Suprapubic skin (tissue), 4 donors: ENCODE measurements around the gene GAS6.

ENCODE experiments used
- EP300 ChIP-seq: sonication (generic); formaldehyde crosslinking; IDR thresholded peaks from one replicate; pipeline ENCODE4 v1.6.1; 2017; ENCODE audit warnings: antibody characterized with exemption
- POLR2A ChIP-seq, 2 donors: fragments of 450-650 bp; IDR thresholded peaks; one replicate each; pipeline ENCODE4 v1.6.1; 2017; ENCODE audit warnings: antibody characterized with exemption in 2 of 2, mild to moderate bottlenecking in 2 of 2, moderate library complexity in 2 of 2
- POLR2AphosphoS5 ChIP-seq, 3 donors: sonication (generic); formaldehyde crosslinking; IDR thresholded peaks; one replicate each; pipeline ENCODE4 v1.6.1; 2017; ENCODE audit warnings: antibody characterized with exemption in 3 of 3
- TF ChIP-seq, protein P1 (sequence below), 2 donors: fragments of 200-600 bp in 1 of 2; fragments of 450-650 bp in 1 of 2; sonication (generic) in 1 of 2; IDR thresholded peaks; one replicate each; pipeline ENCODE4 v1.5.1; 2016 to 2019; ENCODE audit warnings: antibody characterized with exemption in 2 of 2, mild to moderate bottlenecking in 1 of 2, moderate library complexity in 1 of 2

DNA sequence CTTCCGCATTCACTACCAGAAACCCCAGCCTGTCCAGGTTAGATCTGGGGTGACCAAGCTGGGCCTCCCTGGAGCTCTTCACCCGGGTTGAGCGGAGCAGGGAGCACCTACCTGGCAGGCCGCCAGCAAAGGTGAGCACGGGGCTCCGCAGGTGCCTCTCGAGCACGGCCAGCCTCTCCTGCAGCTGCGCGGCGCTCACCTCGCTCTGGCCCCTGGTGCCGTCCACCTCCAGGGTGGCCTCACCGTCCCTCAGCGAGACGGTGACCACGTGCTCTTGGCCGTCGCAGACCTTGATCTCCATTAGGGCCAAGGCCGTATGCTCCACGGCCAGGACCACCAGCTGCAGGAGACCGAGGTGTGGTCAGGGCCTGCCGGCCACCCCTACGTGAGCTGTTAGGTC is 42.0 kb downstream of the GAS6 start:
- TF ChIP-seq POLR2A (IDR thresholded peaks at IDR 0.05) (no peak), POLR2AphosphoS5 (IDR thresholded peaks at IDR 0.05) (no peak), EP300 (no peak)
- TF ChIP-seq, protein P1, sequence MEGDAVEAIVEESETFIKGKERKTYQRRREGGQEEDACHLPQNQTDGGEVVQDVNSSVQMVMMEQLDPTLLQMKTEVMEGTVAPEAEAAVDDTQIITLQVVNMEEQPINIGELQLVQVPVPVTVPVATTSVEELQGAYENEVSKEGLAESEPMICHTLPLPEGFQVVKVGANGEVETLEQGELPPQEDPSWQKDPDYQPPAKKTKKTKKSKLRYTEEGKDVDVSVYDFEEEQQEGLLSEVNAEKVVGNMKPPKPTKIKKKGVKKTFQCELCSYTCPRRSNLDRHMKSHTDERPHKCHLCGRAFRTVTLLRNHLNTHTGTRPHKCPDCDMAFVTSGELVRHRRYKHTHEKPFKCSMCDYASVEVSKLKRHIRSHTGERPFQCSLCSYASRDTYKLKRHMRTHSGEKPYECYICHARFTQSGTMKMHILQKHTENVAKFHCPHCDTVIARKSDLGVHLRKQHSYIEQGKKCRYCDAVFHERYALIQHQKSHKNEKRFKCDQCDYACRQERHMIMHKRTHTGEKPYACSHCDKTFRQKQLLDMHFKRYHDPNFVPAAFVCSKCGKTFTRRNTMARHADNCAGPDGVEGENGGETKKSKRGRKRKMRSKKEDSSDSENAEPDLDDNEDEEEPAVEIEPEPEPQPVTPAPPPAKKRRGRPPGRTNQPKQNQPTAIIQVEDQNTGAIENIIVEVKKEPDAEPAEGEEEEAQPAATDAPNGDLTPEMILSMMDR (IDR thresholded peaks at IDR 0.05) = no peak
